HL-60/S4 (cell line): ENCODE measurements around the gene KRTAP5-5.

Experiments used
- in situ Hi-C: fragments of 300-500 bp; cut with MboI; formaldehyde crosslinking; loops from 2 replicates; pipeline ENCODE4 v1.14.3; 2022; ENCODE audit warnings: low sequenced_read_pairs

Gene KRTAP5-5

GRCh38 chr11:1674173-1675131 lies 44.9 kb downstream of the KRTAP5-5 start:
- in situ Hi-C loops = no loop called here

- in situ Hi-C loops = no loop called here
Observed at GRCh38 chr11:1675536-1676228, 46.1 kb downstream of the KRTAP5-5 start.

GRCh38 chr11:1676229-1676740 lies 46.7 kb downstream of the KRTAP5-5 start:
- in situ Hi-C loops = no loop called here

- in situ Hi-C loops = no loop called here
Observed at GRCh38 chr11:1679881-1680280, 50.3 kb downstream of the KRTAP5-5 start.
